HepG2 (cell line): Measurements from ENCODE around the gene DENND4C. TPM values are rescaled to one million over a fixed set of nuclear protein-coding genes. Genes with fewer than 3 reads are reported as not detected.

Source experiments
- ADNP ChIP-seq: sonication (generic); formaldehyde crosslinking; IDR thresholded peaks from 2 replicates; pipeline ENCODE4 v1.4.0; 2020; ENCODE audit warnings: missing genetic modification reagents
- CCDC6 ChIP-seq: sonication (generic); formaldehyde crosslinking; IDR thresholded peaks from 2 replicates; pipeline ENCODE4 v1.8.1; 2022; ENCODE audit warnings: mild to moderate bottlenecking, missing genetic modification reagents, moderate library complexity
- ETV6 ChIP-seq: sonication (generic); formaldehyde crosslinking; conservative IDR thresholded peaks from 2 replicates; pipeline ENCODE4 v1.4.0; 2020; ENCODE audit warnings: missing genetic modification reagents
- GABPA ChIP-seq, 2 experiments: IDR thresholded peaks; 2 replicates each; pipeline ENCODE4 v1.6.1; 2011 to 2016; ENCODE audit warnings: low read depth in 2 of 2, low read length in 1 of 2, missing biosample characterization in 1 of 2, missing genetic modification characterization in 1 of 2
- KDM6A ChIP-seq: IDR thresholded peaks from 2 replicates; pipeline ENCODE4 v1.6.1; 2016; ENCODE audit warnings: low read depth
- MBD4 ChIP-seq: IDR thresholded peaks from 2 replicates; pipeline ENCODE4 v1.6.1; 2012; ENCODE audit warnings: low read length, inconsistent platforms, borderline replicate concordance
- MED1 ChIP-seq: sonication (generic); formaldehyde crosslinking; IDR thresholded peaks from 2 replicates; pipeline ENCODE4 v1.4.0; 2020; ENCODE audit warnings: missing genetic modification reagents
- MLXIP ChIP-seq: sonication (generic); formaldehyde crosslinking; IDR thresholded peaks from 2 replicates; pipeline ENCODE4 v1.9.0; 2021; ENCODE audit warnings: missing genetic modification reagents, borderline replicate concordance
- PAXIP1 ChIP-seq: sonication (generic); formaldehyde crosslinking; conservative IDR thresholded peaks from 2 replicates; pipeline ENCODE4 v1.4.0; 2020; ENCODE audit warnings: mild to moderate bottlenecking, missing genetic modification reagents, moderate library complexity
- RBFOX2 ChIP-seq: fragments of 200-400 bp; formaldehyde crosslinking; IDR thresholded peaks from 2 replicates; pipeline ENCODE4 v1.6.1; 2017; ENCODE audit warnings: low read depth, mild to moderate bottlenecking, low read length
- ZBTB7B ChIP-seq: sonication (generic); formaldehyde crosslinking; IDR thresholded peaks from 2 replicates; pipeline ENCODE4 v1.4.0; 2020; ENCODE audit warnings: missing genetic modification reagents
- ZFP1 ChIP-seq: IDR thresholded peaks from 2 replicates; pipeline ENCODE4 v1.6.1; 2016
- ZNF224 ChIP-seq: sonication (generic); formaldehyde crosslinking; IDR thresholded peaks from 2 replicates; pipeline ENCODE4 v1.5.0; 2020; ENCODE audit warnings: mild to moderate bottlenecking, missing genetic modification reagents
- ZNF230 ChIP-seq: sonication (generic); formaldehyde crosslinking; IDR thresholded peaks from 2 replicates; pipeline ENCODE4 v1.4.0; 2020; ENCODE audit warnings: mild to moderate bottlenecking, missing genetic modification reagents
- polyA plus RNA-seq, 8 experiments: library from polyadenylated mRNA; depleted of rRNA in 3 of 8; stranded (reverse) in 7 of 8; unstranded in 1 of 8; fragments of >200 nt; fragmentation: Illumina TruSeq in 4 of 8; extraction: Trizol in 4 of 8; gene quantifications; 2 replicates each; pipeline versions ENCODE4 v1.2.1 to v1.2.3, GENCODE V29; 2011 to 2016; ENCODE audit warnings: low read depth in 4 of 8, missing spikeins in 1 of 8, mixed read lengths in 1 of 8; ENCODE audit not compliant: insufficient read depth in 1 of 8
- total RNA-seq, 5 experiments: library from RNA; depleted of rRNA; stranded (reverse); fragments of >200 nt; fragmentation: Illumina TruSeq; extraction: Trizol; gene quantifications; 2 replicates each; pipeline ENCODE4 v1.2.3, GENCODE V29; 2016; ENCODE audit warnings: low read depth in 1 of 5
- TF ChIP-seq, protein P1 (sequence below): sonication (generic); formaldehyde crosslinking; IDR thresholded peaks from 2 replicates; pipeline ENCODE4 v1.4.0; 2020; ENCODE audit warnings: mild to moderate bottlenecking, missing genetic modification reagents, borderline replicate concordance

DENND4C gene
- total and polyA plus RNA-seq, 2 of the 13 experiments (the other 11 are each of a cell fraction or from before 2014, with no cell fraction given): 19.1 to 27.2 TPM

- no peak for TF ChIP-seq ZNF224 (CRISPR knock-in tag)
- TF ChIP-seq ADNP (CRISPR knock-in tag): no peak
- no peak for TF ChIP-seq GABPA (IDR thresholded peaks at IDR 0.05; ENCODE audit: low read depth, low read length)
- no peak for TF ChIP-seq GABPA (CRISPR knock-in tag; IDR thresholded peaks at IDR 0.05; ENCODE audit: low read depth)
- no peak for TF ChIP-seq MBD4
- no peak for TF ChIP-seq RBFOX2
- TF ChIP-seq MLXIP (CRISPR knock-in tag): no peak
- 0 out of 2 replicates have a peak, but pooled peaks have one; percentile 16 for TF ChIP-seq KDM6A (CRISPR knock-in tag)
- TF ChIP-seq, protein P1, sequence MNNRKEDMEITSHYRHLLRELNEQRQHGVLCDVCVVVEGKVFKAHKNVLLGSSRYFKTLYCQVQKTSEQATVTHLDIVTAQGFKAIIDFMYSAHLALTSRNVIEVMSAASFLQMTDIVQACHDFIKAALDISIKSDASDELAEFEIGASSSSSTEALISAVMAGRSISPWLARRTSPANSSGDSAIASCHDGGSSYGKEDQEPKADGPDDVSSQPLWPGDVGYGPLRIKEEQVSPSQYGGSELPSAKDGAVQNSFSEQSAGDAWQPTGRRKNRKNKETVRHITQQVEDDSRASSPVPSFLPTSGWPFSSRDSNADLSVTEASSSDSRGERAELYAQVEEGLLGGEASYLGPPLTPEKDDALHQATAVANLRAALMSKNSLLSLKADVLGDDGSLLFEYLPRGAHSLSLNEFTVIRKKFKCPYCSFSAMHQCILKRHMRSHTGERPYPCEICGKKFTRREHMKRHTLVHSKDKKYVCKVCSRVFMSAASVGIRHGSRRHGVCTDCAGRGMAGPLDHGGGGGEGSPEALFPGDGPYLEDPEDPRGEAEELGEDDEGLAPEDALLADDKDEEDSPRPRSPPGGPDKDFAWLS (CRISPR knock-in tag): no peak
- TF ChIP-seq ZNF230 (CRISPR knock-in tag): peak; percentile 48; the same call in 1 of the 2 replicates
- TF ChIP-seq ZBTB7B (CRISPR knock-in tag): peak; percentile 86
- TF ChIP-seq CCDC6 (CRISPR knock-in tag): no peak
- no peak for TF ChIP-seq ETV6 (CRISPR knock-in tag)
- TF ChIP-seq ZFP1: no peak
- 0 out of 2 replicates have a peak, but pooled peaks have one; percentile 17 for TF ChIP-seq PAXIP1
- TF ChIP-seq MED1 (CRISPR knock-in tag): no peak
Measured at GRCh38 chr9:19229595-19230354, 718 bp upstream of the DENND4C start (continued).
